ENCODE data around the gene LRRC28.

- TF ChIP-seq CTCF (IDR thresholded peaks at IDR 0.05) (no peak), POLR2A (IDR thresholded peaks at IDR 0.05) (no peak)
Observed at GRCh38 chr15:99324700-99325099, 73.4 kb downstream of the LRRC28 start.
